HFFc6 (cell line): ENCODE measurements around the gene ATXN10. TPM values are rescaled to one million over a fixed set of nuclear protein-coding genes. Genes with fewer than 3 reads are reported as not detected.

Experiments
- DNase-seq: peaks from one replicate; pipeline ENCODE4 v3.0.0-alpha.2; 2018
- H3K27ac Mint-ChIP-seq: 2 replicates; pipeline ENCODE4 v1.8.0; 2020; ENCODE audit warnings: mild to moderate bottlenecking, mixed read lengths
- H3K27me3 Mint-ChIP-seq: 2 replicates; pipeline ENCODE4 v1.8.0; 2021; ENCODE audit warnings: mild to moderate bottlenecking, moderate library complexity, mixed read lengths; ENCODE audit not compliant: insufficient read depth
- H3K36me3 Mint-ChIP-seq: 2 replicates; pipeline ENCODE4 v1.8.0; 2021; ENCODE audit warnings: low read depth, mixed read lengths
- H3K4me1 Mint-ChIP-seq: 2 replicates; pipeline ENCODE4 v1.8.0; 2020; ENCODE audit warnings: low read depth, mixed read lengths
- H3K4me3 Mint-ChIP-seq: 2 replicates; pipeline ENCODE4 v1.8.0; 2020; ENCODE audit warnings: mild to moderate bottlenecking, moderate library complexity, mixed read lengths
- H3K9me3 Mint-ChIP-seq: 2 replicates; pipeline ENCODE4 v1.8.0; 2020; ENCODE audit warnings: mild to moderate bottlenecking, mixed read lengths
- CTCF ChIP-seq: fragments of 200-600 bp; sonication (generic); IDR thresholded peaks from 2 replicates; pipeline ENCODE4 v1.5.0; 2021; ENCODE audit warnings: antibody characterized with exemption, mild to moderate bottlenecking
- total RNA-seq, 6 experiments: library from RNA; stranded (reverse); fragmentation: NEBNext Ultra II Directional; extraction: Animal tissue kit (Norgen Biotek cat#: 25700); gene quantifications; 2 replicates in 1 of 6; 3 replicates in 5 of 6; pipeline ENCODE4 v1.2.3, GENCODE V29; 2021

The ATXN10 gene
- total RNA-seq, 6 experiments from 2014 or later: 287 to 426 (median 370) TPM

- DNase-seq: no peak
- Mint-ChIP-seq H3K36me3 (peaks cover 6% of the 10 kb centered on the region; the same call in 1 of the 2 replicates), H3K4me3 (no peak overlapping the region), H3K27me3 (peaks cover 28% of the 10 kb centered on the region), H3K27ac (no peak overlapping the region), H3K4me1 (peaks cover 18% of the 10 kb centered on the region), H3K9me3 (no peaks in the 10 kb centered on the region)
- TF ChIP-seq CTCF: no peak
Measured at GRCh38 chr22:45628515-45628914, 43.1 kb upstream of the ATXN10 start.

GRCh38 chr22:45629469-45630089 is 42.1 kb upstream of the ATXN10 start:
- peaks cover 28% of the 10 kb centered on the region for H3K27me3 Mint-ChIP-seq
- peaks cover 18% of the 10 kb centered on the region for H3K4me1 Mint-ChIP-seq
- no peak overlapping the region for H3K27ac Mint-ChIP-seq
- no peak overlapping the region for H3K4me3 Mint-ChIP-seq
- H3K9me3 Mint-ChIP-seq: no peaks in the 10 kb centered on the region
- TF ChIP-seq CTCF: no peak
- H3K36me3 Mint-ChIP-seq: no peaks in the 10 kb centered on the region
- DNase-seq: no peak

- peaks cover 18% of the 10 kb centered on the region for H3K4me1 Mint-ChIP-seq
- peaks cover 26% of the 10 kb centered on the region for H3K27me3 Mint-ChIP-seq
- H3K27ac Mint-ChIP-seq: no peak overlapping the region
- no peak for DNase-seq
- H3K36me3 Mint-ChIP-seq: no peaks in the 10 kb centered on the region
- no peaks in the 10 kb centered on the region for H3K9me3 Mint-ChIP-seq
- TF ChIP-seq CTCF: no peak
- no peak overlapping the region for H3K4me3 Mint-ChIP-seq
Measured at GRCh38 chr22:45630436-45630835, 41.2 kb upstream of the ATXN10 start.

- no peaks in the 10 kb centered on the region for H3K36me3 Mint-ChIP-seq
Measured at GRCh38 chr22:45631140-45631840, 40.3 kb upstream of the ATXN10 start.

GRCh38 chr22:45631841-45632238 is 39.8 kb upstream of the ATXN10 start:
- H3K9me3 Mint-ChIP-seq: no peaks in the 10 kb centered on the region
- no peak overlapping the region for H3K27ac Mint-ChIP-seq
- H3K27me3 Mint-ChIP-seq: peaks cover 26% of the 10 kb centered on the region
- TF ChIP-seq CTCF: no peak
- no peak overlapping the region for H3K4me3 Mint-ChIP-seq
- H3K36me3 Mint-ChIP-seq: no peaks in the 10 kb centered on the region
- no peak for DNase-seq
- H3K4me1 Mint-ChIP-seq: peaks cover 18% of the 10 kb centered on the region

More at GRCh38 chr22:45631140-45631840, 40.3 kb upstream of the ATXN10 start:
- H3K27me3 Mint-ChIP-seq: peaks cover 26% of the 10 kb centered on the region
- no peaks in the 10 kb centered on the region for H3K9me3 Mint-ChIP-seq
- DNase-seq: no peak
- no peak overlapping the region for H3K4me3 Mint-ChIP-seq
- no peak for TF ChIP-seq CTCF
- H3K4me1 Mint-ChIP-seq: peaks cover 18% of the 10 kb centered on the region
- no peak overlapping the region for H3K27ac Mint-ChIP-seq
